ENCODE measurements around the gene SIRT2. TPM values are rescaled to one million over a fixed set of nuclear protein-coding genes. Genes with fewer than 3 reads are reported as not detected.

Gene SIRT2
- total and polyA plus RNA-seq, 2 donors (not counting 1 experiment from before 2014, with no cell fraction given): 42.4 to 65.9 TPM

DNA sequence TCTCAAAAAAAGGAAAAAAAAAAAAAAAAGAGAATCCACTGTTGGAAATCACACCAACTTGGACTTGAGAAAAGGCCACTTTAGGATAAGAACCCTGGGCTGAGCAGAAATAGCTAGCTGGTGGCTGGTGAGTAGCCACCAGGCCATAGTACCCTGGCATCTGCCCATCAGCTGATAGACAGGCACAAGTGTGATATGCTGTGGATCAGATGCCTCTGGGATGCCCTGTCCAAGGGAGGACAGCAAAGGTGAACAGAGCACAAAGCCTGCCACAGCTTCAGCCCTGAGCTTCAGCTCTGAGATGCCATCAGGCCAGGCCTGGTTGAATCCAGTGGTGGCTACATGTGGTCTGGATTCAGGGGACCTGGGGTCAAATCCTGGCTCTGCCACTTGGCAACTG lies 8.7 kb downstream of the SIRT2 start:
- CTCF ChIA-PET: interaction anchor here (1.0 kb wide), 1 partner anchor 41 kb away, joined by 3 read pairs; no protein-coding TSS in a partner anchor
- H3K27ac ChIP-seq (ENCODE audit: low read length in 2 of 2): no peak overlapping the region
- H3K27me3 ChIP-seq (replicated peaks in 1 of 4; ENCODE audit: control extremely low read depth in 1 of 4, control insufficient read depth in 3 of 4, insufficient read depth in 4 of 4, low read length in 3 of 4): no peaks in the 10 kb centered on the region
- TF ChIP-seq EZH2 (IDR thresholded peaks at IDR 0.05; ENCODE audit: borderline replicate concordance, insufficient read depth, low read depth, low read length, poor library complexity, severe bottlenecking): no peak
- TF ChIP-seq, protein P1, sequence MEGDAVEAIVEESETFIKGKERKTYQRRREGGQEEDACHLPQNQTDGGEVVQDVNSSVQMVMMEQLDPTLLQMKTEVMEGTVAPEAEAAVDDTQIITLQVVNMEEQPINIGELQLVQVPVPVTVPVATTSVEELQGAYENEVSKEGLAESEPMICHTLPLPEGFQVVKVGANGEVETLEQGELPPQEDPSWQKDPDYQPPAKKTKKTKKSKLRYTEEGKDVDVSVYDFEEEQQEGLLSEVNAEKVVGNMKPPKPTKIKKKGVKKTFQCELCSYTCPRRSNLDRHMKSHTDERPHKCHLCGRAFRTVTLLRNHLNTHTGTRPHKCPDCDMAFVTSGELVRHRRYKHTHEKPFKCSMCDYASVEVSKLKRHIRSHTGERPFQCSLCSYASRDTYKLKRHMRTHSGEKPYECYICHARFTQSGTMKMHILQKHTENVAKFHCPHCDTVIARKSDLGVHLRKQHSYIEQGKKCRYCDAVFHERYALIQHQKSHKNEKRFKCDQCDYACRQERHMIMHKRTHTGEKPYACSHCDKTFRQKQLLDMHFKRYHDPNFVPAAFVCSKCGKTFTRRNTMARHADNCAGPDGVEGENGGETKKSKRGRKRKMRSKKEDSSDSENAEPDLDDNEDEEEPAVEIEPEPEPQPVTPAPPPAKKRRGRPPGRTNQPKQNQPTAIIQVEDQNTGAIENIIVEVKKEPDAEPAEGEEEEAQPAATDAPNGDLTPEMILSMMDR (IDR thresholded peaks at IDR 0.05): no peak
- peaks cover 0 to 23% of the 10 kb centered on the region in 2 experiments for H3K36me3 ChIP-seq (replicated peaks in 1 of 2; ENCODE audit: control extremely low read depth in 1 of 2, control insufficient read depth in 1 of 2, extremely low read depth in 1 of 2, insufficient read depth in 2 of 2, low read length in 1 of 2)
- Mint-ChIP-seq H3K27me3 (no peaks in the 10 kb centered on the region), H3K9me3 (ENCODE audit: insufficient read depth) (no peaks in the 10 kb centered on the region), H3K4me1 (peaks cover 4% of the 10 kb centered on the region), H3K27ac (no peak overlapping the region), H3K4me3 (no peak overlapping the region)
- no peak for ATAC-seq (ENCODE audit: low read depth)
- no peak for DNase-seq
- intact Hi-C loops (cut with micrococcal nuclease): no loop called here
- peaks cover 34% of the 10 kb centered on the region for H3K79me2 ChIP-seq (ENCODE audit: control insufficient read depth, insufficient read depth, low read length)
- H3K9me3 ChIP-seq (ENCODE audit: control extremely low read depth in 1 of 3, control insufficient read depth in 2 of 3, insufficient read depth in 1 of 3, low read length in 2 of 3): no peaks in the 10 kb centered on the region
- peaks cover 3 to 11% of the 10 kb centered on the region in 2 donors for H3K4me1 ChIP-seq (ENCODE audit: control insufficient read depth in 2 of 2, insufficient read depth in 2 of 2, low read length in 2 of 2)
- POLR2A ChIA-PET: no interaction called here
- no peak overlapping the region for H3K4me3 ChIP-seq (ENCODE audit: control extremely low read depth in 1 of 5, extremely low read depth in 1 of 5, insufficient read depth in 1 of 5, low read depth in 2 of 5, low read length in 4 of 5)
- H4K20me1 ChIP-seq (ENCODE audit: control insufficient read depth, insufficient read depth, low read length, poor library complexity, severe bottlenecking): no peaks in the 10 kb centered on the region
- no peak overlapping the region for H3K4me2 ChIP-seq (replicated peaks; ENCODE audit: low read depth, low read length, poor library complexity, severe bottlenecking)
- no peak overlapping the region for H3K9ac ChIP-seq (ENCODE audit: low read length)
- H2AFZ ChIP-seq (ENCODE audit: insufficient read depth, low read depth, low read length, poor library complexity, severe bottlenecking): no peak overlapping the region

DNA sequence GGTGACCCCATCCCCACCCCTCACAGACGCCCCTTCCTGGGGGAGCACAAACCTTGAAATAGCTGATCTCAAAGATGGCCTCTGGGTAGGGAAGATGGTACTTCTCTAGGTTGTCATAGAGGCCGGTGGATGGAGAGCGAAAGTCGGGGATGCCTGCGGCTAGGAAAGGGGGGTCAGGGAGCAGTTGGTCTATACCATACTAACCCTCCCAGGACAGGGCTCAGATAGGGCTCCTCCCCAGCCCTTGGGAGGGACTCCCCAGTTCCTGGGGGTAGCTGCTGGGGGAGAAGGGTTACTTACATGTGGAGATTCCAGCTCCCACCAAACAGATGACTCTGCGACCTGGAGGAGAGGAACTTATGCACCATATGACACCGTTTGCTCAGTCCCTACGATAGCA lies 9.6 kb downstream of the SIRT2 start:
- Histone ChIP-seq H3K4me1 (ENCODE audit: control insufficient read depth in 2 of 2, insufficient read depth in 2 of 2, low read length in 2 of 2) (peaks cover 3 to 8% of the 10 kb centered on the region in 2 donors), H3K79me2 (ENCODE audit: control insufficient read depth, insufficient read depth, low read length) (peaks cover 27% of the 10 kb centered on the region), H4K20me1 (ENCODE audit: control insufficient read depth, insufficient read depth, low read length, poor library complexity, severe bottlenecking) (no peaks in the 10 kb centered on the region), H3K4me2 (replicated peaks; ENCODE audit: low read depth, low read length, poor library complexity, severe bottlenecking) (no peak overlapping the region), H3K4me3 (ENCODE audit: control extremely low read depth in 1 of 5, extremely low read depth in 1 of 5, insufficient read depth in 1 of 5, low read depth in 2 of 5, low read length in 4 of 5) (no peak overlapping the region), H3K36me3 (replicated peaks in 1 of 2; ENCODE audit: control extremely low read depth in 1 of 2, control insufficient read depth in 1 of 2, extremely low read depth in 1 of 2, insufficient read depth in 2 of 2, low read length in 1 of 2) (peaks cover 0 to 23% of the 10 kb centered on the region in 2 experiments), H3K27me3 (replicated peaks in 1 of 4; ENCODE audit: control extremely low read depth in 1 of 4, control insufficient read depth in 3 of 4, insufficient read depth in 4 of 4, low read length in 3 of 4) (no peaks in the 10 kb centered on the region), H3K9me3 (ENCODE audit: control extremely low read depth in 1 of 3, control insufficient read depth in 2 of 3, insufficient read depth in 1 of 3, low read length in 2 of 3) (no peaks in the 10 kb centered on the region), H3K27ac (ENCODE audit: low read length in 2 of 2) (no peak overlapping the region), H2AFZ (ENCODE audit: insufficient read depth, low read depth, low read length, poor library complexity, severe bottlenecking) (no peak overlapping the region), H3K9ac (ENCODE audit: low read length) (no peak overlapping the region)
- Mint-ChIP-seq H3K27ac (no peak overlapping the region), H3K27me3 (no peaks in the 10 kb centered on the region), H3K9me3 (ENCODE audit: insufficient read depth) (no peaks in the 10 kb centered on the region), H3K4me3 (no peak overlapping the region), H3K4me1 (peaks cover 3% of the 10 kb centered on the region)
- WGBS (ENCODE audit: insufficient coverage): 96% methylated on average over 4 of the region's 8 CpGs
- ChIA-PET POLR2A (no interaction called here), CTCF (interaction anchor here (1.4 to 3.2 kb wide), 2 partner anchors 40 to 120 kb away, joined by 3 to 24 read pairs; no protein-coding TSS in a partner anchor)
- ATAC-seq (ENCODE audit: low read depth): no peak
- intact Hi-C loops (cut with micrococcal nuclease): no loop called here
- no peak for DNase-seq
- TF ChIP-seq, protein P1 (IDR thresholded peaks at IDR 0.05): no peak
- no peak for TF ChIP-seq EZH2 (IDR thresholded peaks at IDR 0.05; ENCODE audit: borderline replicate concordance, insufficient read depth, low read depth, low read length, poor library complexity, severe bottlenecking)
